Calu3 (cell line): ENCODE measurements around the gene NFATC1. TPM values are rescaled to one million over a fixed set of nuclear protein-coding genes. Genes with fewer than 3 reads are reported as not detected.

Experiments used
- BruUV-seq: library from RNA; stranded (reverse); fragments of 400-500 nt; replicated peaks from 2 replicates; lab custom pipeline; 2021; lab: Mats Ljungman, UMichigan
- CTCF ChIA-PET: fragments of 300-600 bp; sonication (Branson Sonifier 250); formaldehyde crosslinking; loops from one replicate; lab custom pipeline; 2022; ENCODE audit warnings: antibody characterized with exemption; lab: Charles Lee
- DNase-seq: peaks from one replicate; pipeline ENCODE4 v3.0.0; 2022
- H3K27ac Mint-ChIP-seq: one replicate; pipeline ENCODE4 v1.8.0; 2022; ENCODE audit warnings: mixed read lengths; ENCODE audit not compliant: unreplicated experiment
- H3K27me3 Mint-ChIP-seq: one replicate; pipeline ENCODE4 v1.8.0; 2022; ENCODE audit warnings: mixed read lengths; ENCODE audit not compliant: unreplicated experiment
- H3K36me3 Mint-ChIP-seq: one replicate; pipeline ENCODE4 v1.8.0; 2022; ENCODE audit warnings: mild to moderate bottlenecking, moderate library complexity, mixed read lengths; ENCODE audit not compliant: insufficient read depth, unreplicated experiment
- H3K4me1 Mint-ChIP-seq: one replicate; pipeline ENCODE4 v1.8.0; 2022; ENCODE audit warnings: mild to moderate bottlenecking, low read depth, mixed read lengths; ENCODE audit not compliant: unreplicated experiment
- H3K4me3 Mint-ChIP-seq: one replicate; pipeline ENCODE4 v1.8.0; 2022; ENCODE audit warnings: mild to moderate bottlenecking, low read depth, moderate library complexity, mixed read lengths; ENCODE audit not compliant: unreplicated experiment
- H3K9me3 Mint-ChIP-seq: one replicate; pipeline ENCODE4 v1.8.0; 2022; ENCODE audit warnings: low read depth, mixed read lengths; ENCODE audit not compliant: unreplicated experiment
- intact Hi-C: fragments of 100-400 bp; cut with micrococcal nuclease; formaldehyde crosslinking; loops from one replicate; pipeline ENCODE4 v1.10.0; 2022; ENCODE audit not compliant: unreplicated experiment
- total RNA-seq: library from RNA; stranded (reverse); gene quantifications from 2 replicates; pipeline ENCODE4 v1.2.3, GENCODE V29; 2022
- TF ChIP-seq, protein P1 (sequence below): fragments of 200-600 bp; IDR thresholded peaks from one replicate; pipeline ENCODE4 v1.8.0; 2022; ENCODE audit warnings: antibody characterized with exemption; ENCODE audit not compliant: unreplicated experiment

The NFATC1 gene
- total RNA-seq, 1 experiment from 2014 or later: 5.9 TPM

- intact Hi-C loops: no loop called here
These were observed 52.1 kb downstream of the NFATC1 start for GRCh38 chr18:79447703-79448367.

GRCh38 chr18:79448621-79449020 is 52.9 kb downstream of the NFATC1 start:
- intact Hi-C loops: no loop called here
- CTCF ChIA-PET: no interaction called here
- H3K9me3 Mint-ChIP-seq: no peaks in the 10 kb centered on the region
- DNase-seq: no peak
- no peaks in the 10 kb centered on the region for H3K27me3 Mint-ChIP-seq
- no peaks in the 10 kb centered on the region for H3K4me1 Mint-ChIP-seq
- no peak overlapping the region for H3K27ac Mint-ChIP-seq
- TF ChIP-seq, protein P1, sequence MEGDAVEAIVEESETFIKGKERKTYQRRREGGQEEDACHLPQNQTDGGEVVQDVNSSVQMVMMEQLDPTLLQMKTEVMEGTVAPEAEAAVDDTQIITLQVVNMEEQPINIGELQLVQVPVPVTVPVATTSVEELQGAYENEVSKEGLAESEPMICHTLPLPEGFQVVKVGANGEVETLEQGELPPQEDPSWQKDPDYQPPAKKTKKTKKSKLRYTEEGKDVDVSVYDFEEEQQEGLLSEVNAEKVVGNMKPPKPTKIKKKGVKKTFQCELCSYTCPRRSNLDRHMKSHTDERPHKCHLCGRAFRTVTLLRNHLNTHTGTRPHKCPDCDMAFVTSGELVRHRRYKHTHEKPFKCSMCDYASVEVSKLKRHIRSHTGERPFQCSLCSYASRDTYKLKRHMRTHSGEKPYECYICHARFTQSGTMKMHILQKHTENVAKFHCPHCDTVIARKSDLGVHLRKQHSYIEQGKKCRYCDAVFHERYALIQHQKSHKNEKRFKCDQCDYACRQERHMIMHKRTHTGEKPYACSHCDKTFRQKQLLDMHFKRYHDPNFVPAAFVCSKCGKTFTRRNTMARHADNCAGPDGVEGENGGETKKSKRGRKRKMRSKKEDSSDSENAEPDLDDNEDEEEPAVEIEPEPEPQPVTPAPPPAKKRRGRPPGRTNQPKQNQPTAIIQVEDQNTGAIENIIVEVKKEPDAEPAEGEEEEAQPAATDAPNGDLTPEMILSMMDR: no peak
- no peak overlapping the region for H3K4me3 Mint-ChIP-seq
- H3K36me3 Mint-ChIP-seq: no peaks in the 10 kb centered on the region
- BruUV-seq: no TSS peak

More at GRCh38 chr18:79447703-79448367, 52.1 kb downstream of the NFATC1 start:
- TF ChIP-seq, protein P1: no peak
- H3K36me3 Mint-ChIP-seq: no peaks in the 10 kb centered on the region
- H3K27me3 Mint-ChIP-seq: no peaks in the 10 kb centered on the region
- no peak overlapping the region for H3K27ac Mint-ChIP-seq
- H3K4me1 Mint-ChIP-seq: no peaks in the 10 kb centered on the region
- BruUV-seq: no TSS peak
- CTCF ChIA-PET: no interaction called here
- no peak for DNase-seq
- H3K4me3 Mint-ChIP-seq: no peak overlapping the region
- H3K9me3 Mint-ChIP-seq: no peaks in the 10 kb centered on the region

- no TSS peak for BruUV-seq
- H3K4me1 Mint-ChIP-seq: no peaks in the 10 kb centered on the region
- H3K9me3 Mint-ChIP-seq: no peaks in the 10 kb centered on the region
- TF ChIP-seq, protein P1: no peak
- no peak overlapping the region for H3K4me3 Mint-ChIP-seq
- intact Hi-C loops: no loop called here
- H3K27ac Mint-ChIP-seq: no peak overlapping the region
- no peak for DNase-seq
- no peaks in the 10 kb centered on the region for H3K36me3 Mint-ChIP-seq
- CTCF ChIA-PET: no interaction called here
- no peaks in the 10 kb centered on the region for H3K27me3 Mint-ChIP-seq
These were observed 54.0 kb downstream of the NFATC1 start for GRCh38 chr18:79449551-79450288.

GRCh38 chr18:79450289-79451080 is 54.8 kb downstream of the NFATC1 start:
- TF ChIP-seq, protein P1: no peak
- H3K27me3 Mint-ChIP-seq: no peaks in the 10 kb centered on the region
- intact Hi-C loops: no loop called here
- H3K9me3 Mint-ChIP-seq: no peaks in the 10 kb centered on the region
- H3K4me3 Mint-ChIP-seq: no peak overlapping the region
- H3K36me3 Mint-ChIP-seq: no peaks in the 10 kb centered on the region
- no peak overlapping the region for H3K27ac Mint-ChIP-seq
- no peak for DNase-seq
- no peaks in the 10 kb centered on the region for H3K4me1 Mint-ChIP-seq
- no TSS peak for BruUV-seq
- CTCF ChIA-PET: no interaction called here
